C4-2B (cell line): Measurements from ENCODE around the gene IGF2.

Source experiments
- H3K27ac ChIP-seq: fragments of 450-650 bp; 2 replicates; pipeline ENCODE4 v1.5.1; 2017
- CTCF ChIP-seq: fragments of 450-650 bp; conservative IDR thresholded peaks from 2 replicates; pipeline ENCODE4 v1.5.1; 2017; ENCODE audit warnings: mild to moderate bottlenecking
- ZFX ChIP-seq: fragments of 450-650 bp; IDR thresholded peaks from 2 replicates; pipeline ENCODE4 v1.6.1; 2017

Gene IGF2

GRCh38 chr11:2123628-2123960, 15.6 kb downstream of the IGF2 start:
- H3K27ac ChIP-seq, result no peak overlapping the region
- no peak for TF ChIP-seq CTCF
- no peak for TF ChIP-seq ZFX

- TF ChIP-seq CTCF (no peak), ZFX (no peak)
- no peak overlapping the region for H3K27ac ChIP-seq
Observed at GRCh38 chr11:2122907-2123627, 16.1 kb downstream of the IGF2 start.

- no peak overlapping the region for H3K27ac ChIP-seq
- TF ChIP-seq ZFX, result no peak
- no peak for TF ChIP-seq CTCF
Observed at GRCh38 chr11:2122222-2122906, 16.8 kb downstream of the IGF2 start.

- TF ChIP-seq CTCF (no peak), ZFX (no peak)
Observed at GRCh38 chr11:2121227-2122130, 17.7 kb downstream of the IGF2 start.

GRCh38 chr11:2120359-2121100, 18.7 kb downstream of the IGF2 start:
- TF ChIP-seq ZFX, result no peak
- TF ChIP-seq CTCF, result no peak
- no peak overlapping the region for H3K27ac ChIP-seq

More at GRCh38 chr11:2121227-2122130, 17.7 kb downstream of the IGF2 start:
- H3K27ac ChIP-seq, result no peak overlapping the region

GRCh38 chr11:2118677-2119076, 20.5 kb downstream of the IGF2 start:
- H3K27ac ChIP-seq, result no peak overlapping the region
- TF ChIP-seq CTCF, result no peak
- no peak for TF ChIP-seq ZFX
